H9 (cell line): ENCODE measurements around the gene DLG5. TPM values are rescaled to one million over a fixed set of nuclear protein-coding genes. Genes with fewer than 3 reads are reported as not detected.

ENCODE experiments used
- DNase-seq: peaks from one replicate; pipeline ENCODE4 v3.0.0-alpha.2; 2017
- H2AFZ ChIP-seq: one replicate; pipeline ENCODE4 v1.6.1; 2013; ENCODE audit warnings: mild to moderate bottlenecking, low read length, control low read depth, moderate library complexity
- H2AK5ac ChIP-seq: 2 replicates; pipeline ENCODE4 v1.6.1; 2013; ENCODE audit warnings: low read length, control low read depth, mixed read lengths; ENCODE audit not compliant: insufficient read length
- H2BK120ac ChIP-seq: one replicate; pipeline ENCODE4 v1.6.1; 2013; ENCODE audit warnings: low read depth, mild to moderate bottlenecking, low read length, control low read depth, inconsistent platforms; ENCODE audit not compliant: poor library complexity, severe bottlenecking
- H2BK12ac ChIP-seq: 2 replicates; pipeline ENCODE4 v1.6.1; 2013; ENCODE audit warnings: low read length, control low read depth, mixed read lengths, low read depth; ENCODE audit not compliant: insufficient read length
- H2BK15ac ChIP-seq: 2 replicates; pipeline ENCODE4 v1.6.1; 2013; ENCODE audit warnings: low read depth, low read length, control low read depth
- H2BK20ac ChIP-seq: one replicate; pipeline ENCODE4 v1.6.1; 2013; ENCODE audit warnings: low read depth, mild to moderate bottlenecking, low read length, control low read depth, inconsistent platforms; ENCODE audit not compliant: poor library complexity, severe bottlenecking
- H2BK5ac ChIP-seq: 2 replicates; pipeline ENCODE4 v1.6.1; 2013; ENCODE audit warnings: low read length, control low read depth, mixed read lengths; ENCODE audit not compliant: insufficient read length
- H3K14ac ChIP-seq: 2 replicates; pipeline ENCODE4 v1.6.1; 2013; ENCODE audit warnings: low read length, control low read depth; ENCODE audit not compliant: insufficient read depth
- H3K18ac ChIP-seq: 2 replicates; pipeline ENCODE4 v1.6.1; 2013; ENCODE audit warnings: low read depth, mild to moderate bottlenecking, mixed read lengths, low read length, control low read depth; ENCODE audit not compliant: insufficient read length
- H3K23ac ChIP-seq: 2 replicates; pipeline ENCODE4 v1.6.1; 2013; ENCODE audit warnings: low read length, control low read depth, mixed read lengths, low read depth; ENCODE audit not compliant: insufficient read length
- H3K23me2 ChIP-seq: 2 replicates; pipeline ENCODE4 v1.6.1; 2013; ENCODE audit warnings: low read depth, mild to moderate bottlenecking, mixed read lengths, low read length, control low read depth; ENCODE audit not compliant: insufficient read length, poor library complexity, severe bottlenecking
- H3K27ac ChIP-seq: 2 replicates; pipeline ENCODE4 v1.5.1; 2013; ENCODE audit warnings: low read length, control low read depth, mixed read lengths, low read depth; ENCODE audit not compliant: insufficient read length
- H3K27me3 ChIP-seq: 2 replicates; pipeline ENCODE4 v1.6.1; 2013; ENCODE audit warnings: low read length, control low read depth, inconsistent platforms; ENCODE audit not compliant: insufficient read depth
- H3K4ac ChIP-seq: 2 replicates; pipeline ENCODE4 v1.6.1; 2013; ENCODE audit warnings: low read depth, mild to moderate bottlenecking, control low read depth, inconsistent platforms, low read length, moderate library complexity
- H3K4me1 ChIP-seq: 2 replicates; pipeline ENCODE4 v1.6.1; 2013; ENCODE audit warnings: low read length, control low read depth, inconsistent platforms; ENCODE audit not compliant: insufficient read depth
- H3K4me2 ChIP-seq: 2 replicates; pipeline ENCODE4 v1.6.1; 2013; ENCODE audit warnings: low read length, control low read depth, mixed read lengths; ENCODE audit not compliant: insufficient read length, insufficient read depth
- H3K56ac ChIP-seq: 2 replicates; pipeline ENCODE4 v1.6.1; 2013; ENCODE audit warnings: low read depth, mild to moderate bottlenecking, mixed read lengths, low read length, control low read depth; ENCODE audit not compliant: insufficient read length
- H3K79me1 ChIP-seq: 2 replicates; pipeline ENCODE4 v1.6.1; 2013; ENCODE audit warnings: low read depth, mild to moderate bottlenecking, moderate library complexity, low read length, control low read depth, inconsistent platforms; ENCODE audit not compliant: insufficient read depth, poor library complexity, severe bottlenecking
- H3K79me2 ChIP-seq: 2 replicates; pipeline ENCODE4 v1.6.1; 2013; ENCODE audit warnings: low read length, control low read depth, inconsistent platforms; ENCODE audit not compliant: insufficient read depth
- H3K9ac ChIP-seq: 2 replicates; pipeline ENCODE4 v1.6.1; 2013; ENCODE audit warnings: low read length, control low read depth, mixed read lengths; ENCODE audit not compliant: insufficient read length; ENCODE audit errors: extremely low read depth
- H3K9me3 ChIP-seq: one replicate; pipeline ENCODE4 v1.6.1; 2013; ENCODE audit warnings: low read depth, low read length, inconsistent platforms; ENCODE audit not compliant: control insufficient read depth
- H3T11ph ChIP-seq: one replicate; pipeline ENCODE4 v1.6.1; 2013; ENCODE audit warnings: mild to moderate bottlenecking, low read length, control low read depth, inconsistent platforms
- H4K20me1 ChIP-seq: one replicate; pipeline ENCODE4 v1.6.1; 2013; ENCODE audit not compliant: control insufficient read depth, insufficient read length, insufficient read depth
- H4K5ac ChIP-seq: 2 replicates; pipeline ENCODE4 v1.6.1; 2013; ENCODE audit warnings: low read depth, mild to moderate bottlenecking, mixed read lengths, low read length, control low read depth; ENCODE audit not compliant: insufficient read length
- H4K8ac ChIP-seq: replicated peaks from 2 replicates; pipeline ENCODE4 v1.6.1; 2013; ENCODE audit warnings: low read length, control low read depth, mixed read lengths, low read depth; ENCODE audit not compliant: insufficient read length
- H4K91ac ChIP-seq: 2 replicates; pipeline ENCODE4 v1.6.1; 2013; ENCODE audit warnings: low read depth, mild to moderate bottlenecking, moderate library complexity, mixed read lengths, low read length, control low read depth; ENCODE audit not compliant: insufficient read length
- H3K27ac Mint-ChIP-seq, 3 experiments: 2 replicates in 2 of 3; 3 replicates in 1 of 3; pipeline ENCODE4 v1.8.0; 2020 to 2021; ENCODE audit warnings: mixed read lengths in 3 of 3, mild to moderate bottlenecking in 1 of 3, moderate library complexity in 1 of 3
- H3K27me3 Mint-ChIP-seq: 2 replicates; pipeline ENCODE4 v1.8.0; 2021; ENCODE audit warnings: low read depth, mild to moderate bottlenecking, moderate library complexity, mixed read lengths
- H3K36me3 Mint-ChIP-seq, 3 experiments: 2 replicates in 2 of 3; 3 replicates in 1 of 3; pipeline ENCODE4 v1.8.0; 2020 to 2021; ENCODE audit warnings: low read depth in 3 of 3, mixed read lengths in 3 of 3; ENCODE audit not compliant: insufficient read depth in 1 of 3
- H3K4me1 Mint-ChIP-seq, 2 experiments: 2 replicates each; pipeline ENCODE4 v1.8.0; 2020; ENCODE audit warnings: mixed read lengths in 2 of 2
- H3K4me3 Mint-ChIP-seq, 2 experiments: 2 replicates in 1 of 2; 3 replicates in 1 of 2; pipeline ENCODE4 v1.8.0; 2020 to 2021; ENCODE audit warnings: mild to moderate bottlenecking in 2 of 2, mixed read lengths in 2 of 2, moderate library complexity in 1 of 2
- H3K9me3 Mint-ChIP-seq, 2 experiments: 2 replicates in 1 of 2; 3 replicates in 1 of 2; pipeline ENCODE4 v1.8.0; 2020; ENCODE audit warnings: mild to moderate bottlenecking in 2 of 2, mixed read lengths in 2 of 2, moderate library complexity in 1 of 2
- WGBS: extraction: QIAGEN DNeasy Blood & Tissue Kit; methylation state at CpG from one replicate; pipeline ENCODE4 v1.1.7; 2013; ENCODE audit warnings: missing lambda C conversion rate, low lambda C conversion rate, mixed read lengths; ENCODE audit not compliant: insufficient read length; ENCODE audit errors: extremely low coverage; 5-methylcytosine and 5-hydroxymethylcytosine counted together
- total RNA-seq: library from RNA; stranded (reverse); gene quantifications from 2 replicates; pipeline ENCODE4 v1.2.1, GENCODE V29; 2021
- TF ChIP-seq, protein P1 (sequence below): fragments of 200-600 bp; sonication (generic); conservative IDR thresholded peaks from 3 replicates; pipeline ENCODE4 v1.8.0; 2021; ENCODE audit warnings: antibody characterized with exemption, mild to moderate bottlenecking

DLG5 gene
- total RNA-seq, 1 experiment from 2014 or later = 67.4 TPM

DNA sequence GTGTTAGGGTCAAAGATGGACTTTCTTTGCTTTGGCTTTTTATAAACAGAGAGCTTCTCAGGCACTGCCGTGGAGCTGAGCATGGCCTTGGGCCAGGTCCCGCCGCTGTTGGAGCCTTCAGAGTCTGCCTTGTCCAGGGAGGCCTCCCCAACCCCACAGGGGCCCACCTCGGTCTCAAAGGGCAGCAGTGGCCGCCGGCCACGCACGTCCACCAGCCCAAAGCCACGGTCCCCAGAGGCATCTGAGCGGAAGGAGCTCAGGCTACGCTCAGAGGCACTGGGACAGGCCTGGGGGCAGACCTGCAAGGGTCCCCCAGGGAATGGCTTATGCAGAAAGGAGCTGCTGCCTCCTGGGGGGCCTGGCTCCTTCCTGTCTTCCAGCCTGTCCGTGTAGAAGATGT lies 105.0 kb downstream of the DLG5 start:
- H3K79me1 ChIP-seq = no peaks in the 10 kb centered on the region
- H4K20me1 ChIP-seq = no peaks in the 10 kb centered on the region
- H3K18ac ChIP-seq = no peak overlapping the region
- Mint-ChIP-seq H3K4me3 (no peak overlapping the region), H3K36me3 (peaks cover 33 to 77% (median 67%) of the 10 kb centered on the region in 3 experiments; a peak in 6 of 7 replicates), H3K9me3 (no peaks in the 10 kb centered on the region), H3K4me1 (peaks cover 0 to 4% of the 10 kb centered on the region in 2 experiments; a peak in 2 of 4 replicates), H3K27ac (0 out of 7 replicates have a peak overlapping the region, but pooled peaks of 1 of the 3 experiments have one; percentile 30), H3K27me3 (no peaks in the 10 kb centered on the region)
- no peak overlapping the region for H3K4ac ChIP-seq
- no peak overlapping the region for H2BK5ac ChIP-seq
- no peaks in the 10 kb centered on the region for H3K27me3 ChIP-seq
- H2AK5ac ChIP-seq = no peak overlapping the region
- no peak overlapping the region for H4K5ac ChIP-seq
- WGBS = no CpG with 5 or more reads among the region's 12 CpGs
- no peak overlapping the region for H3K4me2 ChIP-seq
- no peak overlapping the region for H4K91ac ChIP-seq
- H4K8ac ChIP-seq = no peak overlapping the region
- TF ChIP-seq, protein P1, sequence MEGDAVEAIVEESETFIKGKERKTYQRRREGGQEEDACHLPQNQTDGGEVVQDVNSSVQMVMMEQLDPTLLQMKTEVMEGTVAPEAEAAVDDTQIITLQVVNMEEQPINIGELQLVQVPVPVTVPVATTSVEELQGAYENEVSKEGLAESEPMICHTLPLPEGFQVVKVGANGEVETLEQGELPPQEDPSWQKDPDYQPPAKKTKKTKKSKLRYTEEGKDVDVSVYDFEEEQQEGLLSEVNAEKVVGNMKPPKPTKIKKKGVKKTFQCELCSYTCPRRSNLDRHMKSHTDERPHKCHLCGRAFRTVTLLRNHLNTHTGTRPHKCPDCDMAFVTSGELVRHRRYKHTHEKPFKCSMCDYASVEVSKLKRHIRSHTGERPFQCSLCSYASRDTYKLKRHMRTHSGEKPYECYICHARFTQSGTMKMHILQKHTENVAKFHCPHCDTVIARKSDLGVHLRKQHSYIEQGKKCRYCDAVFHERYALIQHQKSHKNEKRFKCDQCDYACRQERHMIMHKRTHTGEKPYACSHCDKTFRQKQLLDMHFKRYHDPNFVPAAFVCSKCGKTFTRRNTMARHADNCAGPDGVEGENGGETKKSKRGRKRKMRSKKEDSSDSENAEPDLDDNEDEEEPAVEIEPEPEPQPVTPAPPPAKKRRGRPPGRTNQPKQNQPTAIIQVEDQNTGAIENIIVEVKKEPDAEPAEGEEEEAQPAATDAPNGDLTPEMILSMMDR = no peak
- no peak overlapping the region for H2BK120ac ChIP-seq
- H3K23ac ChIP-seq = no peak overlapping the region
- no peak overlapping the region for H2BK12ac ChIP-seq
- no peak overlapping the region for H3K14ac ChIP-seq
- H3K79me2 ChIP-seq = no peaks in the 10 kb centered on the region
- no peak overlapping the region for H3K56ac ChIP-seq
- no peak for DNase-seq
- no peak overlapping the region for H2BK15ac ChIP-seq
- no peak overlapping the region for H2BK20ac ChIP-seq
- H3K4me1 ChIP-seq = no peaks in the 10 kb centered on the region
- H3K9me3 ChIP-seq = no peaks in the 10 kb centered on the region
- no peaks in the 10 kb centered on the region for H3K23me2 ChIP-seq
- H3T11ph ChIP-seq = no peak overlapping the region
- H2AFZ ChIP-seq = no peak overlapping the region
- no peak overlapping the region for H3K27ac ChIP-seq
- H3K9ac ChIP-seq = no peak overlapping the region
